DMS 273 treated with DMSO at 0.1 percent for 48 hours (cell line): ENCODE data around the gene CD300A.

Source experiments
- DNase-seq: peaks from one replicate; lab custom pipeline; 2025; lab: John Stamatoyannopoulos, UW

Gene CD300A

GRCh38 chr17:74439691-74440567 lies 26.5 kb upstream of the CD300A start:
- DNase-seq, result no peak

DNA sequence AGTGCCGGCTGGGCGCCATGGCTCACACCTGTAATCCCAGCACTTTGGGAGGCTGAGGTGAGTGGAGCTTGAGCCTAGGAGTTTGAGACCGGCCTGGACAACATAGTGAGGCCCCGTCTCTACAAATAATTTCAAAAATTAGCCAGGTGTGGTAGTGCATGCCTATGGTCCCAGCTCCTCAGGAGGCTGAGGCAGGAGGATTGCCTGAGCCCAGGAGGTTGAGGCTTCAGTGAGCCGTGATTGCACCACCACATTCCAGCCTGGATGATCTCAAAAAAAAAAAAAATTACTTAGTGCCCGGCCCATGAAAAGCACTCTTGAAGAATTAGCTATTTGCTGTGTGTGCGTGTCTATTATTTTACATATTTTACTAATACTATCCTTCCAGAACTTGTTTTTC lies 24.9 kb upstream of the CD300A start:
- no peak for DNase-seq

DNA sequence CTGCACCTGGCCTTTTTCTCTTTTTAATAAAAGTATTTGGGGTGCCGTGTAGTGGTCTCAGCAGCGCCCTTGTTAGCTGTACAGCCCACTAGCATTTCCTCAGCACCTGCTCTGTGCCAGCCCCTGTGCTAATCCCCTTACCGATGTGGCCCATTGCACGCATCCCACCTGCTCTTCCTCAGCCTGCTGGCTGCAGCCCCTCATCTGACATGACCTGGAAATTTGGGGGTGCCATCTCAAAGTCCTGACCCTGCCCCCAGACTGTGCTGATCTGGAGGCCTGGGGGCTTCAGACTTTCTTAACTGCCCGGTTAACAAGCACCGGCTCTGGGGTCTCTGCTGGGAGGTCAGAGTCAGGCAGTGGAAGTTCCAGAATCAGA lies 24.2 kb upstream of the CD300A start:
- no peak for DNase-seq

GRCh38 chr17:74442670-74443515 lies 23.5 kb upstream of the CD300A start:
- peak; percentile 23 for DNase-seq

DNA sequence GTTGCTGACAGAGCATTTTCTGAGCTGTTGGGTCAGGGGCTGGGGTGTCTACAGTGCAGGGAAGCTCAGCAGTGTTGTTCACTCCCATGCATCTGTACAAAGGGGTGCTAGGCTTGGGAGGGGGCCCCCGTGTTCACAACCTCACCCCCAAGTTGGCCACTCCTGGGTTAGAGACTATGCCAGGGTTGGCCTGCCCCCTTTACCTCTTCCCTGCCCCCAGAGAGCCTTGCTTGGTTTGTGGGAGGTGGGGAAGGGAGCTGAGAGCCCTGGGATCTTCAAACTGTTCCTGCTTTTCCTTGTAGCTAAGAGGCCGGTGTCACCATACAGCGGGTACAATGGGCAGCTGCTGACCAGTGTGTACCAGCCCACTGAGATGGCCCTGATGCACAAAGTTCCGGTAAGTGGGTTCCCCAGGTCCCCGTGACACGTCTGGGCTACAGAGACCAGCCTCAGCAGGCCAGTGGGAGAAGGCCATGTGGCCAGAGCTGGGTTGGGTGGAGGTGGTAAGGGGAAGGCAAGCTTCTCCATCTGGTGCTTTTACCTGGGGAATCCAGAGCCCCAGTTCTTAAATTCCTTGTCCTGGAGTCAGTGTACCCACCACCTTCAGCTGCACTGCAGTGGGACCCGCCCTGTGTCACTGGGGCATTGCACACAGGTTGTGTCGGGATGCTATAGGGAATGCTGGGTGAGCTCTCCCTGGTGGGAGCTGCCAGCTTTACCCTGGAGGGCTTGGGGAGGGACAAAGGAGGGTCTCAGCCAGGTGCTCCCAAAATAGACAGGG lies 22.7 kb upstream of the CD300A start:
- DNase-seq, result no peak

- DNase-seq, result no peak
Measured at GRCh38 chr17:74444406-74444805, 22.0 kb upstream of the CD300A start.

- no peak for DNase-seq
Measured at GRCh38 chr17:74445158-74445557, 21.3 kb upstream of the CD300A start.

- DNase-seq, result no peak
Measured at GRCh38 chr17:74446551-74447500, 19.6 kb upstream of the CD300A start.

DNA sequence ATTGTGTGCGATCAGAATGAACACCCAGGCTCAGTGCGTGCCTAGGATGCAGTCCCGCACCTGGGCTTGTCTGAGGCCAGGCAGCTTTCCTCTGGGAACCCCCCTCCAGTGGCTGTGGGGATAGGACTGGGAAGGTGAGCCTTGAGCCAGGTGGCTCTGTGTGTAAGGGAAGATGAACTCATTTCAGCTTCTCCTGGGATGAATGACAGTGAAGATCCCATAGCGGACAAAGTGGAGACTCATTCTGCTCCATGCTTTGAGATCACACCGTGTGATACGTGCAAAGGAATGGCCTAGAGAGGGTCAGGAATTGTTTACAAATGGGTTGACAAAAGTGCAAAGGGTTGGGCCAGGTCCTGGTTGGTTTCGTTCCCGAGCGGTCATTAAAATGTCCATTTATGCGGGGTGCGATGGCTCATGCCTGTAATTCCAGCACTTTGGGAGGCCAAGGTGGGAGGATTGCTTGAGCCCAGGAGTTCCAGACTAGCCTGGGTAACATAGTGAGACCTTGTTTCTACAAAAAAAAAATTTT lies 18.7 kb upstream of the CD300A start:
- DNase-seq, result no peak

- no peak for DNase-seq
Measured at GRCh38 chr17:74448756-74449155, 17.7 kb upstream of the CD300A start.

DNA sequence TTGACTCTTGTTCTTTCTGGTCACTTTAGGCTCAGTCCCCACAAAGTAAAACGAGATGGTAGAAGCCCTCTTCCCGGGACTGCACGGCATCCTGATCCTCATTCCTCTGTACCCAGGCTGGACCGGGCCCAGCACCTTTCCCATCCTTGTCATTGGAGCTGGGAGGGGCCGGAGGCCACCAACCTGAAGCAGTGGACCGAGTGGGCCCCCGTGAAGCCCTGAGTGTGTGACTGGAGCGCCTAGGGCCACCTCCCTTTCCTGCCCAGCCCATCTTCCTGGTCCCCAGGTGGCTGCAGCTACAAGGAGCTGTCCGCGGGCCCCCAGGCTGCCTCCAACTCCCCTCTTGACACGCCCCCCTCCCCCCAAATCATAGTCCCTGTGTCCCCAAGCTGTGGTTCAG lies 17.1 kb upstream of the CD300A start:
- DNase-seq, result no peak

GRCh38 chr17:74449773-74450172 lies 16.7 kb upstream of the CD300A start:
- DNase-seq, result no peak

- DNase-seq, result no peak
Measured at GRCh38 chr17:74450231-74450630, 16.2 kb upstream of the CD300A start.

- DNase-seq, result no peak
Measured at GRCh38 chr17:74450925-74451403, 15.5 kb upstream of the CD300A start.

- DNase-seq, result no peak
Measured at GRCh38 chr17:74451557-74451956, 14.9 kb upstream of the CD300A start.

DNA sequence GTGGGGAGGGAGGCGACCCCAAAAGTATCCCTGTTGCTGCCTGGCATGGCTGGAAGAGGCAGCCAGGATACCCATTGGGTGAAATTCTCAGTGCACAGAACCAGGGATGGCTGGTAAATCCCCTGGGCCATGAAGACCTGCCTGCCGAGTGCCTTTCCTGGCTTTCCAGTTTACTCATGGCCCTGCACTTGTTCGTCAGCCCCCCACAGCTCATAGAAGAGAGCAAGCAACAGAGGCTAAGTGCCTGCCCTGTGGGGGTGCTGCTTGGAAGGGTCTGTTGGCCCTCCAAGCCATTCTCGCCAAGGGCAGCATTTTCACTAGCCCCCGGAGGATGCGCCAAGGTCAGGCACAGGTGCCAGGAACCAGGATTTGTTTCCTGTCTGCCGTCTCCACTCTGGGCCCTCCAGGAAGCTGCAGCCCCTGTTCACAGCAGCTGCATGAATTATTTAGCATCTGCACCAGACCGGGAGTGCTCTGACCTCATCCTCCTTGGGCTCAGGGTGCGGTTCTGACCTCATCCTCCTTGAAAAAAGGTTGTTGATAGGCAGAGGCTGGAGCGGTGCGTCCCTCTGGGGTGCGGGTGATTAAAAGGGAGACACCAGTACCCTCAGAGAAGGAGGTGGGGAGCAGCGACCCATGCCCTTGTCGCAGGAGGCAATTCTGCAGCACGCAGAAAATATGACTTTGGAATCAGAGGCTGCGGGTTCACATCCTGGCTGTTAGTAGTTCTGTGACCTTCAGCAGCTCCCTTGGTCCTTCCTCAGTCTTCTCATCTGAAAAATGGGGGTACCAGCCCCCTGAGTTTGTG lies 14.2 kb upstream of the CD300A start:
- DNase-seq, result peak; percentile 52

DNA sequence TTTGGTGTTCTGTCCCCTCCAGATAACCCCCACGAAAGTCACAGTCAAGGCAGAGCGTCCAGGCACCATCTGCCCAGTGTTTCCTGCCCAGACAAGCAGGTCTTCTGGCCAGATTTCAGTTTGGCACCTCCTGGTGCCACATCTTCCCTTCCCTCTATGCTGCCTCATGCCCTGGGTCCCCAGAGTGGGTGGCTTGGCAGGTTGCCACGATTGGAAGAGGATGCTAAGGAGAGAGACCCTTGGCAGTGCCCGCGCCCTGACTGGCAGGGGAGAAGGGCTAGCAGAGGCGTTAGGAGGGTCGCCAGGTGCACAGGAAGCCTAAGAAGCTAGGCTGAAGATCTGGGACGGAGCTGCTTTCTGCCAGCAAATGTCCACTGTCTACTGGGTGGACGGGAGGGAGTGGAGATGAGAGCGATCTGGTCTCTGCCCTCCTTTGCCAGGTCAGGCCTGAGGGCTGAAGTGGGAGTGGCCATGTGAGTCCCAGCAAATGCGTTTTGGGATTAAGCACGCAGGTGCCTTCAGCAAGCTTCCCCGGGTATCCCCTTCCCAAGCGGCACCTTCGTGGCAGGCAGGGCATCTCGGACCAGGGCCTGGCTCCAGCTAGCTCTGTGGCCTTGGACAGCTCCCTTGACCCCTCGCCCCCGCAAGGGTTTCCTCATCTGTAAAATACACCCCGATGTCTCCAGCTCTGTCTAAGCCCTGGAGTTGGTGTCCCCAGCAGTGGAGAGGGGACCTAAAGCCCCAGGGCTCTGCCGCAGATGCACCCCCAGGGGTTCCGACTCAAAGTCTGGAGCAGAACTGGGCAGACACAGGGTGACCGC lies 13.4 kb upstream of the CD300A start:
- peak; percentile 40 for DNase-seq

- peak; percentile 5 for DNase-seq
Measured at GRCh38 chr17:74453665-74454196, 12.7 kb upstream of the CD300A start.
